Prostate gland (tissue), 2 donors: Measurements from ENCODE around the gene CIC.

Source experiments
- CTCF ChIP-seq, 4 experiments: fragments of 200-600 bp in 2 of 4; fragments of 450-650 bp in 2 of 4; sonication (generic) in 2 of 4; IDR thresholded peaks; 1 replicate in 3 of 4; 2 replicates in 1 of 4; pipeline ENCODE4 v1.5.1; 2016 to 2019; ENCODE audit warnings: antibody characterized with exemption in 4 of 4, mild to moderate bottlenecking in 2 of 4, moderate library complexity in 2 of 4
- POLR2A ChIP-seq: fragments of 450-650 bp; IDR thresholded peaks from one replicate; pipeline ENCODE4 v1.6.1; 2016; ENCODE audit warnings: antibody characterized with exemption, mild to moderate bottlenecking

GRCh38 chr19:42274065-42274682, 5.1 kb downstream of the CIC start:
- no peak for TF ChIP-seq POLR2A
- TF ChIP-seq CTCF (IDR thresholded peaks at IDR 0.05), result no peak
